Dermis blood vessel endothelial cell (primary cell): ENCODE data around the gene SLC22A23. TPM values are rescaled to one million over a fixed set of nuclear protein-coding genes. Genes with fewer than 3 reads are reported as not detected.
A peak's percentile ranks its signal among the peaks of the same experiment; 100 is the strongest.

Experiments used
- DNase-seq: peaks from one replicate; pipeline ENCODE4 v3.0.0; 2010
- total RNA-seq: library from RNA; depleted of rRNA; stranded (reverse); fragments of >200 nt; gene quantifications from 2 replicates; pipeline ENCODE4 v1.2.3, GENCODE V29; 2014

The SLC22A23 gene
- total RNA-seq, 1 donor from 2014 or later, result 58.5 TPM

- DNase-seq, result peak; percentile 85
These were observed 34.9 kb downstream of the SLC22A23 start for GRCh38 chr6:3421791-3422434.

- no peak for DNase-seq
These were observed 35.7 kb downstream of the SLC22A23 start for GRCh38 chr6:3421143-3421542.

- DNase-seq, result no peak
These were observed 37.1 kb downstream of the SLC22A23 start for GRCh38 chr6:3419624-3420272.

- no peak for DNase-seq
These were observed 38.3 kb downstream of the SLC22A23 start for GRCh38 chr6:3418496-3419060.

- DNase-seq, result no peak
These were observed 39.4 kb downstream of the SLC22A23 start for GRCh38 chr6:3417473-3417872.

- no peak for DNase-seq
These were observed 41.4 kb downstream of the SLC22A23 start for GRCh38 chr6:3415490-3415889.

- DNase-seq, result no peak
These were observed 41.8 kb downstream of the SLC22A23 start for GRCh38 chr6:3415082-3415453.

- DNase-seq, result no peak
These were observed 42.3 kb downstream of the SLC22A23 start for GRCh38 chr6:3414327-3415081.

GRCh38 chr6:3413592-3413991, 43.3 kb downstream of the SLC22A23 start:
- DNase-seq, result no peak

- no peak for DNase-seq
These were observed 43.9 kb downstream of the SLC22A23 start for GRCh38 chr6:3412779-3413500.

GRCh38 chr6:3411967-3412778, 44.7 kb downstream of the SLC22A23 start:
- DNase-seq, result no peak

GRCh38 chr6:3410385-3411360, 46.2 kb downstream of the SLC22A23 start:
- DNase-seq, result peak; percentile 88

- DNase-seq, result no peak
These were observed 47.0 kb downstream of the SLC22A23 start for GRCh38 chr6:3409699-3410384.

GRCh38 chr6:3408665-3409064, 48.2 kb downstream of the SLC22A23 start:
- no peak for DNase-seq

- no peak for DNase-seq
These were observed 49.0 kb downstream of the SLC22A23 start for GRCh38 chr6:3407840-3408239.

GRCh38 chr6:3406891-3407809, 49.7 kb downstream of the SLC22A23 start:
- no peak for DNase-seq

- DNase-seq, result no peak
These were observed 50.5 kb downstream of the SLC22A23 start for GRCh38 chr6:3406362-3406821.

- no peak for DNase-seq
These were observed 51.2 kb downstream of the SLC22A23 start for GRCh38 chr6:3405679-3406078.

- DNase-seq, result peak; percentile 25
These were observed 51.7 kb downstream of the SLC22A23 start for GRCh38 chr6:3405182-3405518.
